Eye (tissue), 1 donor: ENCODE measurements around the gene PNMA6E.

Source experiments
- DNase-seq: peaks from one replicate; pipeline ENCODE4 v3.0.0-alpha.2; 2015

The PNMA6E gene

DNA sequence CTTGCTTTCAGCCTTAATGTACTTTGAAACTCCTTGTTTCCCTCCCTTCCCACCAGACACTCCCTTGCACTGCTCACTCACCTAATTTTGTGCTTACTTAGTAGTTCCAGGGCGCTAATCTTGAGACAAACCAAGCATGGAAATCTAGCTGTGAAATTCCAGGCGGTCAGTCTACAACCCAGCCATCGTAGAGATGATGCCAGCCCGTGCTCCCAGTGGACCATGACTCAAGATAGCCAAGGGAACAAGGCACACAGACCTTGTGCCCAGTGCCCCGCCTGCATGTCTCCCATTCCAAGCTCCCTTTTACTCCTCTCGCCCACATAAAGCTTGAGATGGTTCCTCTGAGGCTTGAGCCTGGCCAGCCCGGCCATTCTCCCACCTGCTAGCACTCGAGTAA, 33.7 kb upstream of the PNMA6E start:
- no peak for DNase-seq

DNA sequence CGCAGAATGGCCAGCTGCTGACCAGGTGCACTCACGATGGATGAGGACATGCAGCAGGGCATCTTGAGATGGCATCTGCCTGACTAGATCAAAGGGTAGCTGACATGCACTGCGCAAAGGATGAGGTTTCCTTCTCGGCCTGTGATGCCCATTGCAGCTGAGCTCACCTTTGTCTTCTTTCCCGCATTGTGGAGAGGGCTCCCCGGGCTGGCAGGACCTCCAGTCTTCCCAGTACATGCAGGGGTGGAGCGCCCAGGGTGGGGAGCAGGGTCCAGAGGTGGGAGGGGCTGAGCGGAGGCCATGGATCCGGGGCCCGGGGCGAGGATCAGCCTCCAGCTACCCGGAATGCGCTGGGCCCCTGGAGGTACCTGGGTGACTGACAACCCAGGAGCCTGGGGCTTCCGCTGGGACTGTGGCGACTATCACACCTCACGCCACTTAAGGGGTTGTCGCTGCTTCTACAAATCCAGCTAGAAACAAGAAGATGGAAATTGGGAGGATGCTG, 32.7 kb upstream of the PNMA6E start:
- no peak for DNase-seq

DNA sequence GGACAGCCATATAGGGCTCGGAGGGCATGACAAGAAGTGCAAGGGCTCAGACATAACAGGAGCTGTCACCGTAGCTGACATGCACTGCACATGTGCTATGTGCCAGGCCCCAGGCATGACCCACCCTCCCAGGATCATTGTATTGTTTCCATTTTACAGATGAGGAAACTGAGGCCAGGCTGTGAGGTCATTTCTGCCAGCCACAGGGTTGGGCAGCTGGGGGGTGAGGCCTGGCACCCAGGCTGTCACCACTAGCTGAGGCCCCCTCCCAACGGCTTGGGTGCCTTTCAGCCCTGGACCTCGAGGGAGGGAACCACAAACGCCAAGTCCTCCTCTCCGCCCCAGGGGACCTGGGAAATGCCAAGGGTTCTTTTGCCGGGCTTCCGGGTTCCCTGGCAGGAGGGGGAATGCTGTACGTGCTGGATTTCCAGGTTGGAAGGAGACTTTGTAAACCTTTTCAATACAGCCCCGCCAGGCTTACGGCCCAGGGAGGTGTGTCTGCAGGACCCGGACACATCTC, 32.1 kb upstream of the PNMA6E start:
- no peak for DNase-seq

- no peak for DNase-seq
Measured at GRCh38 chrX:153430796-153431195, 29.6 kb upstream of the PNMA6E start.

GRCh38 chrX:153426204-153426603, 25.1 kb upstream of the PNMA6E start:
- DNase-seq: no peak

DNA sequence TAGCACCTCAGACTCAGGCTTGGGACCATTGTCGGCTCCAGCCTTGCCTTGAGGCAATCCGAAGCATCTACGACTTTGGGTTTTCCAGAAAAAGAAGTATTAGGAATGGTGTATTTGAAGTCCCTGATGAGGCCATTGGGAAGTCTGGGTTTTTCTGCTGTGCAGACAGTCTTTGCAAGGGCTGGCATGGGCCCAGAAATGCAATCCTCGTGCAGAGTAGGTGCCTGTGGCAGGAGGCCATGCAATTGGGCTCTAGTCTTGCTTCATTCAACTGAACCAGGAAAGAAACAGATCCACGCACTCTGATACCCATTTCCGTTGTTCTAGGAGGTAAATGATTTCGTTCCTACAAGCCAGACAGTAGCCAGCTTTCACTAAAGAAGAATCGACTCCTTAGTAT, 22.5 kb upstream of the PNMA6E start:
- DNase-seq: no peak

- no peak for DNase-seq
Measured at GRCh38 chrX:153421856-153422255, 20.7 kb upstream of the PNMA6E start.

DNA sequence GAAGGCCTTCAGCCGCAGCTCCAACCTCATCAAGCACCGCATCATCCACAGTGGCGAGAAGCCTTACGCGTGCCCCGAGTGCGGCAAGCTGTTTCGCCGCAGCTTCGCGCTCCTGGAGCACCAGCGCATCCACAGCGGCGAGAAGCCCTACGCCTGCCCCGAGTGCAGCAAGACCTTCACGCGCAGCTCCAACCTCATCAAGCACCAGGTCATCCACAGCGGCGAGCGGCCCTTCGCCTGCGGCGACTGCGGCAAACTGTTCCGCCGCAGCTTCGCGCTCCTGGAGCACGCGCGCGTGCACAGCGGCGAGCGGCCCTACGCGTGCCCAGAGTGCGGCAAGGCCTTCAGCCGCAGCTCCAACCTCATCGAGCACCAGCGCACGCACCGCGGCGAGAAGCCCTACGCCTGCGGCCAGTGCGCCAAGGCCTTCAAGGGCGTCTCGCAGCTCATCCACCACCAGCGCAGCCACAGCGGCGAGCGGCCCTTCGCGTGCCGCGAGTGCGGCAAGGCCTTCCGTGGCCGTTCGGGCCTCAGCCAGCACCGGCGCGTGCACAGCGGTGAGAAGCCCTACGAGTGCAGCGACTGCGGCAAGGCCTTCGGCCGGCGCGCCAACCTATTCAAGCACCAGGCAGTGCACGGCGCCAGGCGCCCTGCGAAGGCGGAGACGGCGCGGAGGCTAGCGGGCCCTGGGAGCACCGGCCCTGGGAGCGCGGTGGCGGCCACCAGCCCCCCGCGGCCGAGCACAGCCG, 19.9 kb upstream of the PNMA6E start:
- no peak for DNase-seq

DNA sequence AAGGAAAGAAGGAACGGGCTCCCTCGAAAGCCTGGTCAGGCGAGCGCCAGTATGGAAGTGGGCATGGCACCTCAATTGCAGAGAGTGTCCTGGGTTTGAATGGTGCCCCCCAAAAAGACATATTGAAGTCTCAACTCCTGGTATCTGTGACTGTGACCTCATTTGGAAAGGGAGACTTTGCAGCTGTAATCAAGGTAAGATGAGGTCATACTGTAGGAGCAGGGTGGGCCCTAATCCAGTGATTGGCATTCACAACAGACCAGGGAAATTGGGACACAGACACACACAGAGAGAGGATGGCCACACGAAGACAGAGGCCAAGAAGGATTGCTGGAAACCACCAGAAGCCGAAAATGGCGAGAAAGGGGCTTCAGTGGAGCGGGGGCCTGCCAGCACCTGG, 16.5 kb upstream of the PNMA6E start:
- DNase-seq: no peak

- DNase-seq: no peak
Measured at GRCh38 chrX:153416781-153417450, 15.8 kb upstream of the PNMA6E start.

- no peak for DNase-seq
Measured at GRCh38 chrX:153414856-153415510, 13.8 kb upstream of the PNMA6E start.

GRCh38 chrX:153413731-153414130, 12.6 kb upstream of the PNMA6E start:
- DNase-seq: no peak

DNA sequence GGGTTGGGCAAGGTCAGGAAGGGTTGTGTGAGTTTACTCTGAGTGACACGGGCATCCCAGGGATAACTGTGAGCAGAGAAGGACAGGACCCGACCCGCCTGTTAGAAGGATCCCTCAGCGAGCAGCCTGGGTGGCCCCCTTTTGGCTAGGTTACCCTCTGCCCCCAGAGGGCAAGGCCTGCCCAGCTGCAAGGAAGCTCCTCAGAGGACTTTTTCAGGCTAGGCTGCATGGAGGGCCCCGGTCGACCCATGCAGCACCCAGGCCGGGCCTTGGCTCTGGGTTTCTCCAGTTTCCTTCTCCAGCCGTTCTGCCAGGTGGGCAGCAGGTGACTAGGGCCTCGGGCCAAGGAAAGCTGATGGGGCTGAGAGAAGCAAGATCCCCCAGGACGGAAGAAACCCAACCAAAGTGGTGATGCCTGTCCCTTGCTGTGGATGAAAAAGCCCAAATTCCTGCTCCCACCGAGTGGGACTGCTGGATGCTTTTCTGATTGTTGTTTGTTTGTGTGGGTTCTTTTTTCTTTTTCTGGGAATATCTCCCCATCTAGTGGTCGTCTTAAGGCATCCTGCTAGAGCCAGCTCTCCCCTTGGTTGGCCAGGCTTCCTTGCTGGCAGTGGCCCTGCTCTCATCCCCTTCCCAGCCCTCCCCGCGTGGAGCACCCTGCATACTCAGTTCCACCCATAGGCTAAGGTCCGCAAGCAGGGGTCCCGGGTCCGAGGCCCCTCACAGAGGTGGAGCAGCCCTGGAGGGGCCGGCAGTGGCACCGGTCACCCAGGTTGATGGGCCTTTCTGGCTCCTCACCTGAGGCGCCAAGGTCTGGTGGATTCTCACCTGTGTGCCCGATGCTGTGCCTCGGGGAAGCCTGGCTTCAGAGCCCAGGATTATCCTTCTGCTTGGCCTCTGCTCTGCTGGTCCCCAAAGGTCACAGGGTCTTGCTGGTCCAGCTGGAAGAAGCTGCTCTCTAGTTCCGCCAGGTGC, 11.9 kb upstream of the PNMA6E start:
- peak; percentile 5 for DNase-seq

DNA sequence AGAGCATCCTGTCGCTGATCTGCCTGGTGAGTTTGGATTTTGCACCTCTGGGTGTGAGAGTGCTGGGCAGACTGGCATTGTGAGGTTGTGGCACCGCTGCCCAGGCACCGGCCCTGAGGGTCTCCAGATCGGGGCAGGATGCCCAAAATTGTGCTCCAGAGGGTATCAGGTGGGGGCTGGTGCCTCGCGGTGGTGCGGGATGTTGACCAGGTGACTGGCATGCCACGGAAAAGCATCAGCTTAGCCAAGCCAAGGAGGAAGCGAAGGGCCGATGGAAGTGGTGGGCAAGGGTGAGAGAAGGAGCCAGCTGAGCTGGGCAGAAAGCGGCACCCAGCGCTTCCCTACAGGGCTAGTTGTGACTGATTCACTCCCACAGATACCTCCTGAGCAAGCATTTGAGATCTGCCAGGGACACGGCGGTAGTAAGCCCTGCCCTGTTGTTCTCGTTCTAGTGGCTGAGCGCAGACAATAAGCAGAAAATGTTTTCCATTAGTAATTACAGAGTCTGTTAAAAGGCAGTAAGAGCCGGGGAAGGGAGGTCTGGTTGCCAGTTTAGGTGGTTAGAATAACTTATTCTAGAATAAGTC, 10.9 kb upstream of the PNMA6E start:
- no peak for DNase-seq

DNA sequence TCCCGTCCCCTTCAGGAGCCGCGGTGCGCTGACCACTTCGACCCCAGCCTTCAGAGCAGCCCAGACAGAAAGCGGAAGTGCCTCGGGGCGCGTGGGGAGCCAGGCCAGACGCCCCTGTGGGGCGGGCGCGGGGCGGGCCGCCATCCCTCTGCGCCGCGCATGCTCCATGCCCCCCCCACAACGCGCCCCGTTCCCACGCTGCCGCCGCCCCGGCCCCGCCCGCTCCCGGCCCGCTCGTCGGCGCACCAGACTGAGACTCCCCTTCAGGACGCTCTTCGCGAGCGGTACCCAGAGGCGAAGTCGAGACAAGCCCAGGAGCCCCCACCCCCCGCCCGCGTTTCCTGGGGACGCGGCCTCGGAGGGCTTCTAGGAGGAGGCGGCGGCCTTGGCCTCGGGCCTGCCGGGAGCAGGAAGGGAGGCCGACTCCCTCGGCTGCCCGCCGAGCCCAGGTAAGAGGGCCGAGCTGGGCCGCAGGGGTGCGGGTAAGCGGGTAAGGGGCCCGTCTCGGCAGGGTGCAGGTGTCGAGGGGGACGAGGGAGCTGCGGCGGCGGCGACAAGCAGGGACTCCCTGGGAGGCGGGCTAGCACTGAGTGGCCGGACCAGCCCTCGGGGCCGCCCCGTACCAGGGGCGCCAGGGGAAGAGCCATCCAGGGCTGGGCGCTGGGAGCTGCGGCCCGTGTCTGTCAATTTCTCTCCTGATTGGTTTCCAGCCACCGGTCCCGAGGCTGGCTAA, 10.3 kb upstream of the PNMA6E start, which contains the start of gene ZFP92:
TSS of gene ZFP92 (plus strand) at position 218 of the 733 bp plus-strand sequence. CDS start 6,851 bp downstream, outside the sequence.
- peak; percentile 12 for DNase-seq

GRCh38 chrX:153410888-153411254, 9.7 kb upstream of the PNMA6E start:
- no peak for DNase-seq

DNA sequence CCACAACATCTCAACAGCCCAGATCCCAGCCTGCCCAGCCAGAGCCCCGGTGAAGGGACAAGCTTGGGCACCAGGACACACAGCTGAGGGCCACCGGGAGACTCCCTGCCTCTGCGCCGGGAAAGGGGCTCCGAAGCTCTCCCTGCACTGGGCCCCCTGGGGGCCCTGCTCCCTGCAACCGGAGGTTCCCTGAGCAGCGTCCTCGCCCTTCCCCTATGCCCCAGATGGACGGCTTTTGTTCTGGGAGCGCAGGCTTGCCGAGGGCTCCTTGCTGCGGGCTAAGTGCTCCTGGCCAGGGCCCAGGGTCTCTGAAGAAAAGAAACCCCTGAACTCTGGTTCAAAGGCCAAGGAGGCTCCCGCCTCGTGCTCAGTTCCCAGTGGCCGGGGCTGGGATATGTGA, 9.2 kb upstream of the PNMA6E start:
- DNase-seq: no peak

DNA sequence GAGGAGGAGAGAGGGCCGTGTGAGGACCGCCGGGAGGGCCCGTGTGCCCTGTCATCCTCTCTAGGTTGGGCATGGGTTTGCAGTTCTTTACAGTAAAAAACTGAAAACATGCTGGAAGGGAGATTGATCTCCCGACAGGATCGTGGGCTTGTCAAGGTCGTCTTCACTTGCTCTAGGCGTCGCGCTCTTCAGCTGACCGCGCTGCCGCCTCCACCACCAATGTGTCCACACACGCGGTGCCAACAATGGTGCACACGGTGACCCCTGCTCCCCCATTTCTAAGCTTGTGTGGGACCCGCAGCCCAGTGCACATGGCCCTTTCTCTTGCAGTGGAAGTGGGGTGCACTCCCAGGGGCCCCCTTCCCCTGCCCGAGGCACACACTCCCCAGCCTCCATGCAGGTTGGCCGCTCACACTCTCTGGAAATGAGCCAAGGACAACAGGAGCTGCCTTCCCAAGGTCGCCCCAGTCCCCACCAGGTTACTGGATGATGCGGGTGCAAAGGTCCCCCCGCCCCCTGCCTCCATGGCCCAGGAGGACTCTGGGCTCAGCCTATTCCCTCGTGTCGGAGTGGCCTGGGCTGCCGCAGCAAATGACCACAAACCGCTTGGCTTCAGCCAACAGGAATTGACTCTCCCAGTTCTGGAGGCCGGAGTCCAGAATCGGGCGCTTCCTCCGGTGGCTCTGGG, 8.4 kb upstream of the PNMA6E start:
- DNase-seq: no peak

- no peak for DNase-seq
Measured at GRCh38 chrX:153408871-153409351, 7.8 kb upstream of the PNMA6E start.

DNA sequence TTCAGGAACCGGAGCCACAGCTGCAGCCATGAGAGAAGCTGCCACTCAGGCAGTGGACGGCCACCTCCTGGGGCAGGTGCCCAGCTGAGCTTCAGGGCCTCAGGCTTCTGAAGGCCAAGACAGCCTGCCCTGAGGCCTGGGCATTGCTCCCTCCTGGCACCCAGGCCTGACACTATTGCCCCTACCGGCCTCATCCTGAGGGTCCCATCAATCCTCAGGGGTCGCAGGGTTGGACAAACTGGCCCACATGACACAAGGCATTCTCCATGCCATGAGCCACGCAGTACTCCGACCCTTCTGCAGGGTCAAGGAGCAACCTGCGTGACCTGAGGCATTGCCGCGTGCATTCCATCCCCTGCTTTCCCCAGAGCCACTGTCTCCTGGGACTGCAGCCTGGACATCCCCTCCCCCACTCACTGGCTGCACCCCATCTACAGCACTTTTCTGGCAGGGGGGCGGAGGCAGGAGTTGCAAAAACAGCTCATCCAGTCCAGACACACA, 7.1 kb upstream of the PNMA6E start:
- DNase-seq: no peak
